Erythroblast (primary cell): ENCODE data around the gene NSD2.
"Not testable (repeated sequence)": the region's sequence is repeated elsewhere in the genome, so short reads cannot be mapped to it uniquely, and the experiment has no call there.

Experiments used
- GATA1 ChIP-seq: IDR thresholded peaks from 2 replicates; pipeline ENCODE4 v1.6.1; 2011; ENCODE audit warnings: low read depth, mild to moderate bottlenecking, control low read depth, low read length, moderate library complexity
- POLR2A ChIP-seq: IDR thresholded peaks from 2 replicates; pipeline ENCODE4 v1.6.1; 2011; ENCODE audit warnings: mild to moderate bottlenecking, low read length

DNA sequence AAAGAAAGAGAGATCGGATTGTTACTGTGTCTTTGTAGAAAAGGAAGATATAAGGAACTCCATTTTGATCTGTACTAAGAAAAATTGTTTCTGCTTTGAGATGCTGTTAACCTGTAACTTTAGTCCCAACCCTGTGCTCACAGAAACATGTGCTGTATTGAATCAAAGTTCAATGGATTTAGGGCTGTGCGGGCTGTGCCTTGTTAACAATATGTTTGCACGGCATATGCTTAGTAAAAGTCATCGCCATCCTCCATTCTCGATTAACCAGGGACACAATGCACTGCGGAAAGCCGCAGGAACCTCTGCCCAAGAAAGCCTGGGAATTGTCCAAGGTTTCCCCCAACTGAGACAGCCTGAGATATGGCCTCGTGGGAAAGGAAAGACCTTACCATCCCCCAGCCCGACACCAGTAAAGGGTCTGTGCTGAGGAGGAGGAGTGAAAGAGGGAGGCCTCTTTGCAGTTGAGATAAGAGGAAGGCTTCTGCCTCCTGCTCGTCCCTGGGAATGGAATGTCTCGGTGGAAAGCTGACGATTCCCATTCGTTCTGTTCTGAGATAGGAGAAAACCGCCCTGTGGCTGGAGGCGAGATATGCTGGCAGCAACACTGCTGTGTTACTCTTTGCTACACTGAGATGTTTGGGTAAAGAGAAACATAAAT is 150.3 kb downstream of the NSD2 start:
- not testable (repeated sequence) for TF ChIP-seq POLR2A, GATA1
